Effector memory CD8-positive, alpha-beta T cell (primary cell): ENCODE data around the gene FAIM.
"Not testable (repeated sequence)": the region's sequence is repeated elsewhere in the genome, so short reads cannot be mapped to it uniquely, and the experiment has no call there.

ENCODE experiments used
- ATAC-seq: fragments of 150-1000 bp; cut with Tn5 transposase; replicated peaks from 2 replicates; pipeline ENCODE4 v1.10.0; 2021; ENCODE audit warnings: mild to moderate bottlenecking, moderate library complexity
- DNase-seq, 3 experiments: peaks; one replicate each; pipeline ENCODE4 v3.0.0; 2021
- H3K27ac Mint-ChIP-seq, 2 donors: one replicate each; pipeline ENCODE4 v1.8.0; 2022; ENCODE audit warnings: mild to moderate bottlenecking in 2 of 2, mixed read lengths in 2 of 2, moderate library complexity in 2 of 2
- H3K27me3 Mint-ChIP-seq, 2 donors: one replicate each; pipeline ENCODE4 v1.8.0; 2022; ENCODE audit warnings: mixed read lengths in 2 of 2
- H3K36me3 Mint-ChIP-seq: one replicate; pipeline ENCODE4 v1.8.0; 2022; ENCODE audit warnings: mild to moderate bottlenecking, moderate library complexity, mixed read lengths; ENCODE audit not compliant: insufficient read depth
- H3K4me1 Mint-ChIP-seq, 2 donors: one replicate each; pipeline ENCODE4 v1.8.0; 2022; ENCODE audit warnings: low read depth in 2 of 2, mixed read lengths in 2 of 2
- H3K4me3 Mint-ChIP-seq, 2 donors: one replicate each; pipeline ENCODE4 v1.8.0; 2022; ENCODE audit warnings: mild to moderate bottlenecking in 2 of 2, mixed read lengths in 2 of 2, moderate library complexity in 2 of 2
- H3K9me3 Mint-ChIP-seq, 2 donors: one replicate each; pipeline ENCODE4 v1.8.0; 2022; ENCODE audit warnings: mixed read lengths in 2 of 2

The FAIM gene

GRCh38 chr3:138591392-138591791 is 17.2 kb upstream of the FAIM start:
- Mint-ChIP-seq H3K27me3 (no peaks in the 10 kb centered on the region), H3K9me3 (no peaks in the 10 kb centered on the region), H3K27ac (no peak overlapping the region), H3K36me3 (peaks cover 18% of the 10 kb centered on the region), H3K4me1 (peaks cover 9 to 14% of the 10 kb centered on the region in 2 donors), H3K4me3 (no peak overlapping the region)
- DNase-seq (no peak), ATAC-seq (no peak)

- peaks cover 18% of the 10 kb centered on the region for H3K36me3 Mint-ChIP-seq
- peak overlapping the region; percentile 88 to 99 for H3K4me3 Mint-ChIP-seq
- ATAC-seq (no peak), DNase-seq (peak in 1 of 3 experiments; percentile 1)
- H3K27me3 Mint-ChIP-seq: no peaks in the 10 kb centered on the region
- H3K4me1 Mint-ChIP-seq: peaks cover 9 to 14% of the 10 kb centered on the region in 2 donors
- H3K9me3 Mint-ChIP-seq: no peaks in the 10 kb centered on the region
- peak overlapping the region; percentile 94 to 98 for H3K27ac Mint-ChIP-seq
Observed at GRCh38 chr3:138593488-138594149, 15.0 kb upstream of the FAIM start.

GRCh38 chr3:138594150-138594934 is 14.2 kb upstream of the FAIM start, which contains the start of gene CEP70:
Gene CEP70, minus strand, starts transcription at chr3:138594260. Its CDS starts 21,333 bp downstream, at chr3:138572927.
- no peaks in the 10 kb centered on the region for H3K9me3 Mint-ChIP-seq
- peaks cover 18% of the 10 kb centered on the region for H3K36me3 Mint-ChIP-seq
- peak; percentile 86 to 90 (median 89) for DNase-seq
- H3K4me3 Mint-ChIP-seq: peak within 1 kb of the TSS; percentile 88 to 99
- peak; percentile 92 for ATAC-seq
- H3K27ac Mint-ChIP-seq: peak within 1 kb of the TSS; percentile 94 to 98
- peaks cover 9 to 14% of the 10 kb centered on the region in 2 donors for H3K4me1 Mint-ChIP-seq
- no peaks in the 10 kb centered on the region for H3K27me3 Mint-ChIP-seq

- H3K4me3 Mint-ChIP-seq: peak overlapping the region; percentile 88 to 99
Observed at GRCh38 chr3:138594935-138595610, 13.5 kb upstream of the FAIM start.

DNA sequence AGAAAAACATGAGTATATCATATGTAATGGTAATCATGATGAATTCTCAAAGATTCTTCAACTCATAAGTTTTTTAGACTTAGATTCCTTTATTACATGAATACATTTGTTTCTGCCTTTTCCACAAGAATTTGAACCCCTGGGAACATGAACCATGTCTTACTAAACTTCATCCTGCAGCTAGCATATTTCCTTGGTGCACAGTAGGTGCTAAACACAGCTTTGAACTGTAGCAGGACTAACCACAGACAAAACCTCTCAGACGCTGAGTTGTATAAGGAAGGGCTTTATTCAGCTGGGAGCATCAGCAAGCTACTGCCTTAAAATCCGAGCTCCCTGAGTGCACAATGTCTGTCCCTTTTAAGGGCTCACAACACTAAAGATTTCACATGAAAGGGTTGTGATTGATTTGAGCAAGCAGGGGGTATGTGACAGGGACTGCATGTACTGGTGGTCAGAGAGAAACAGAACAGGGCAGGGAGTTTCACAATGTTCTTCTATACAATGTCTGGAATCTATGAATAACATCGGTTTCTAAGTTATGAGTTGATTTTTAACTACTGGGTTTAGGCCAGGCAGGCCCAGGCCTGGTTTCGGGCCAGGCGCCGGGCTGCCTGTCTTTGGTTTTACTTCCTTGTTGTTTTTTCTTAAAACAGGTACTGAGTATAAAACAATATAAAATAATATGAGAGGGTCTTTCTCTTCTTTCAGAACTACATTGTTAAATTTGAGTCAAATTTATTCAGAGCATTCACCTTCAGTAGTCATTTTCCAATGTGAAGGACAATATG is 11.2 kb upstream of the FAIM start:
- Mint-ChIP-seq H3K4me1 (peaks cover 9 to 11% of the 10 kb centered on the region in 2 donors), H3K36me3 (peaks cover 15% of the 10 kb centered on the region)
- not testable (repeated sequence) for H3K27ac Mint-ChIP-seq, ATAC-seq, H3K9me3 Mint-ChIP-seq, H3K27me3 Mint-ChIP-seq, DNase-seq, H3K4me3 Mint-ChIP-seq

More at GRCh38 chr3:138594935-138595610, 13.5 kb upstream of the FAIM start:
- Mint-ChIP-seq H3K27ac (peak overlapping the region; percentile 94 to 98), H3K36me3 (peaks cover 18% of the 10 kb centered on the region), H3K27me3 (no peaks in the 10 kb centered on the region), H3K4me1 (peaks cover 9 to 14% of the 10 kb centered on the region in 2 donors), H3K9me3 (no peaks in the 10 kb centered on the region)
- DNase-seq (no peak), ATAC-seq (no peak)

DNA sequence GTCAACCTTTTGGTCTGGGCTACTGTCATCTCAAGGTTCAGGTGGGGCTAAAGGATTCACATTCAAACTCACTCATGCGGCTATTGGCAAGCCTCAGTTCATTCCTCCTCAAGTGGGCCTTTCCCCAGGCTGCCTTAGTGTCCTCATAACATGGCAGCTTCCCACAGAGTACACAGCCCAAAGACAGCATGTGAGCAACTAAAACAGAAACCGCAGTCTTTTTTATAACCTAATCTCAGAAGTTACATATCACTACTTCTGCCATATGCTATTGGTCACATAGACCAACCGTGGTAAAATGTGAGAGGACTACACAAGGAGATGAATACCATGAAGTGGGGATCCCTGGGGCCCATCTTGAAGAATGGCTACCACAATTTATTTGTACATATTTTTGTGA is 10.0 kb upstream of the FAIM start:
- ATAC-seq: no peak
- DNase-seq: no peak

GRCh38 chr3:138600100-138600745 is 8.3 kb upstream of the FAIM start:
- Mint-ChIP-seq H3K4me1 (no peaks in the 10 kb centered on the region), H3K27me3 (no peaks in the 10 kb centered on the region), H3K27ac (no peak overlapping the region), H3K36me3 (peaks cover 4% of the 10 kb centered on the region), H3K9me3 (no peaks in the 10 kb centered on the region), H3K4me3 (no peak overlapping the region)
- DNase-seq: no peak
- ATAC-seq: no peak

More for the DNA sequence above, 10.0 kb upstream of the FAIM start:
- no peak overlapping the region for H3K4me3 Mint-ChIP-seq
- no peaks in the 10 kb centered on the region for H3K9me3 Mint-ChIP-seq
- peaks cover 15% of the 10 kb centered on the region for H3K36me3 Mint-ChIP-seq
- peaks cover 6 to 7% of the 10 kb centered on the region in 2 donors for H3K4me1 Mint-ChIP-seq
- no peaks in the 10 kb centered on the region for H3K27me3 Mint-ChIP-seq
- no peak overlapping the region for H3K27ac Mint-ChIP-seq

DNA sequence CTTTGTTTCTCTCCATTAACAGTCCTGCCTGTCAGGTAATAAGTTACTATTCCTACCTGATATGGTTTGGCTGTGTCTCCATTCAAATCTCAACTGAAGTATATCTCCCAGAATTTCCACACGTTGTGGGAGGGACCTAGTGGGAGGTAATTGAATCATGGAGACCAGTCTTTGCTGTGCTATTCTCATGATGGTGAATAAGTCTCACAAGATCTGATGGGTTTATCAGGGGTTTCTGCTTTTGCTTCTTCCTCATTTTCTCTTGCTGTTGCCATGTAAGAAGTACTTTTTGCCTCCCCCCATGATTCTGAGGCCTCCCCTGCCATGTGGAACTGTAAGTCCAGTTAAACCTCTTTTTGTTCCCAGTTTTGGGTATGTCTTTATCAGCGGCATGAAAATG is 6.9 kb upstream of the FAIM start:
- H3K27me3 Mint-ChIP-seq, H3K27ac Mint-ChIP-seq, ATAC-seq, H3K36me3 Mint-ChIP-seq, DNase-seq, H3K9me3 Mint-ChIP-seq, H3K4me1 Mint-ChIP-seq, H3K4me3 Mint-ChIP-seq: not testable (repeated sequence)

- not testable (repeated sequence) for H3K27ac Mint-ChIP-seq, ATAC-seq, H3K4me3 Mint-ChIP-seq
Observed at GRCh38 chr3:138604106-138604595, 4.4 kb upstream of the FAIM start.

GRCh38 chr3:138609898-138610266 is 1.3 kb downstream of the FAIM start:
- Mint-ChIP-seq H3K4me1 (peaks cover 10 to 11% of the 10 kb centered on the region in 2 donors), H3K36me3 (peaks cover 42% of the 10 kb centered on the region), H3K9me3 (peaks cover 0 to 2% of the 10 kb centered on the region in 2 donors), H3K4me3 (peak overlapping the region; percentile 76 to 94), H3K27me3 (peaks cover 0 to 5% of the 10 kb centered on the region in 2 donors), H3K27ac (peak overlapping the region; percentile 97 to 100)
- no peak for ATAC-seq
- no peak for DNase-seq

More at GRCh38 chr3:138604106-138604595, 4.4 kb upstream of the FAIM start:
- not testable (repeated sequence) for H3K27me3 Mint-ChIP-seq, H3K4me1 Mint-ChIP-seq, DNase-seq, H3K9me3 Mint-ChIP-seq
- peaks cover 17% of the 10 kb centered on the region for H3K36me3 Mint-ChIP-seq

GRCh38 chr3:138615462-138615861 is 6.9 kb downstream of the FAIM start:
- DNase-seq (no peak), ATAC-seq (no peak)
- Mint-ChIP-seq H3K4me3 (no peak overlapping the region), H3K4me1 (peaks cover 0 to 5% of the 10 kb centered on the region in 2 donors), H3K9me3 (no peaks in the 10 kb centered on the region), H3K27ac (no peak overlapping the region), H3K36me3 (peaks cover 12% of the 10 kb centered on the region), H3K27me3 (no peaks in the 10 kb centered on the region)

DNA sequence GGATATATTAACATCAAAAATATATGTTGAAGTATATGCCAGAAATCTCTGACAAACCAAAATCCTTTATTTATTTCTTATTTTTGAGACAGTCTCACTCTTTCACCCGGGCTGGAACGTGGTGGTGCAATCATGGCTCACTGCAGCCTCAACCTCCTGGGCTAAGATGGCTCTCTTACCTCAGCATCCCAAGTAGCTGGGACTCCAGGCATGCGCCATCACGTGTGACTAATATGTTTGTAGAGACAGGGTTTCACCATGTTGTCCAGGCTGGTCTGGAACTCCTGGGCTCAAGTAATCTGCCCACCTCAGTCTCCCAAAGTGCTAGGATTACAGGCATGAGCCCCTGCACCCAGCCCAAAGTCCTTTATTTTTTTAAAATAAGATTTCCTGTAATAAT is 11.9 kb downstream of the FAIM start:
- Mint-ChIP-seq H3K9me3 (no peaks in the 10 kb centered on the region), H3K4me1 (peaks cover 0 to 5% of the 10 kb centered on the region in 2 donors), H3K27ac (no peak overlapping the region), H3K27me3 (no peaks in the 10 kb centered on the region), H3K36me3 (peaks cover 3% of the 10 kb centered on the region), H3K4me3 (no peak overlapping the region)
- no peak for ATAC-seq
- no peak for DNase-seq
